Tibial artery (tissue), 4 donors: ENCODE results near the gene MAD1L1.

ENCODE experiments used
- DNase-seq, 2 donors: peaks; one replicate each; pipeline ENCODE4 v3.0.0-alpha.2; 2019
- H3K27ac ChIP-seq, 2 donors: fragments of 200-600 bp; sonication (generic) in 1 of 2; 1 replicate in 1 of 2; 2 replicates in 1 of 2; pipeline ENCODE4 v1.5.1; 2018 to 2019; ENCODE audit warnings: mild to moderate bottlenecking in 1 of 2
- H3K27me3 ChIP-seq, 2 donors: fragments of 200-600 bp; sonication (generic) in 1 of 2; one replicate each; pipeline versions ENCODE4 v1.5.1 to v1.6.0; 2016 to 2019
- H3K36me3 ChIP-seq, 3 donors: fragments of 200-600 bp; sonication (generic) in 2 of 3; one replicate each; pipeline ENCODE4 v1.5.1; 2016 to 2019; ENCODE audit warnings: mild to moderate bottlenecking in 2 of 3
- H3K4me1 ChIP-seq, 4 donors: fragments of 200-600 bp; sonication (generic) in 2 of 4; 1 replicate in 3 of 4; 2 replicates in 1 of 4; pipeline ENCODE4 v1.5.1; 2016 to 2019
- H3K4me3 ChIP-seq, 2 donors: fragments of 200-600 bp; sonication (generic) in 1 of 2; 1 replicate in 1 of 2; 2 replicates in 1 of 2; pipeline ENCODE4 v1.5.1; 2018 to 2019; ENCODE audit warnings: mild to moderate bottlenecking in 2 of 2
- H3K9me3 ChIP-seq, 3 donors: fragments of 200-600 bp; sonication (generic) in 1 of 3; one replicate each; pipeline ENCODE4 v1.5.1; 2016 to 2019
- CTCF ChIP-seq, 2 experiments: fragments of 200-600 bp in 1 of 2; fragments of 450-650 bp in 1 of 2; IDR thresholded peaks; one replicate each; pipeline ENCODE4 v1.5.1; 2017 to 2019; ENCODE audit warnings: antibody characterized with exemption in 2 of 2, mild to moderate bottlenecking in 1 of 2, moderate library complexity in 1 of 2
- intact Hi-C: fragments of 100-400 bp; cut with DNase I; formaldehyde crosslinking; loops from one replicate; pipeline ENCODE4 v1.15.0; 2023; ENCODE audit warnings: low total_unique reads

The MAD1L1 gene

DNA sequence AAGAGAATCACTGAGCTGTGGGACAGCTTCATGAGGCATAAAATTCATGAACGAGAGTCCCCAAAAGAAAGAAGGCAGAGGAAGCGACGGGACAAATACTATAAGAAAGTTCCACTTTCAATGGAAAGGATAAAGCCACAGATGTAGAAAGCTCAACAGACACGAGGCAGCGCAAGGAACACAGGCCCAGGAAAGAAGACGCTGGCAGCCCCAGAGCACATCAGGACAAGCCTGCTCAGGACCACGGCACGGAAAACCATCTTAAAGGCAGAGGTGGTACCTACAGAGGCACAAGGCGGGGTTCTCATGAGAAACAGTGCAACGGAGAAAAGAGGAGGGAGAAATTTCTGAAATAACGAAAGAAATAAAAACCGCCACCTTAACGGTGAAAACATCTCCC, 273.4 kb downstream of the MAD1L1 start:
- intact Hi-C loops = no loop called here
- no peak overlapping the region for H3K4me3 ChIP-seq
- H3K9me3 ChIP-seq = no peaks in the 10 kb centered on the region
- no peaks in the 10 kb centered on the region for H3K4me1 ChIP-seq
- H3K36me3 ChIP-seq = peaks cover 0 to 28% (median 13%) of the 10 kb centered on the region in 3 donors
- no peak overlapping the region for H3K27ac ChIP-seq
- no peak for DNase-seq
- no peak for TF ChIP-seq CTCF (IDR thresholded peaks at IDR 0.05)
- H3K27me3 ChIP-seq = no peaks in the 10 kb centered on the region

- H3K9me3 ChIP-seq = no peaks in the 10 kb centered on the region
- no peaks in the 10 kb centered on the region for H3K4me1 ChIP-seq
- H3K27ac ChIP-seq = no peak overlapping the region
- H3K27me3 ChIP-seq = no peaks in the 10 kb centered on the region
- no peak for DNase-seq
- no peak for TF ChIP-seq CTCF (IDR thresholded peaks at IDR 0.05)
- peaks cover 0 to 19% (median 13%) of the 10 kb centered on the region in 3 donors for H3K36me3 ChIP-seq
- no peak overlapping the region for H3K4me3 ChIP-seq
- intact Hi-C loops = no loop called here
Measured at GRCh38 chr7:1957471-1958225, 275.1 kb downstream of the MAD1L1 start.

DNA sequence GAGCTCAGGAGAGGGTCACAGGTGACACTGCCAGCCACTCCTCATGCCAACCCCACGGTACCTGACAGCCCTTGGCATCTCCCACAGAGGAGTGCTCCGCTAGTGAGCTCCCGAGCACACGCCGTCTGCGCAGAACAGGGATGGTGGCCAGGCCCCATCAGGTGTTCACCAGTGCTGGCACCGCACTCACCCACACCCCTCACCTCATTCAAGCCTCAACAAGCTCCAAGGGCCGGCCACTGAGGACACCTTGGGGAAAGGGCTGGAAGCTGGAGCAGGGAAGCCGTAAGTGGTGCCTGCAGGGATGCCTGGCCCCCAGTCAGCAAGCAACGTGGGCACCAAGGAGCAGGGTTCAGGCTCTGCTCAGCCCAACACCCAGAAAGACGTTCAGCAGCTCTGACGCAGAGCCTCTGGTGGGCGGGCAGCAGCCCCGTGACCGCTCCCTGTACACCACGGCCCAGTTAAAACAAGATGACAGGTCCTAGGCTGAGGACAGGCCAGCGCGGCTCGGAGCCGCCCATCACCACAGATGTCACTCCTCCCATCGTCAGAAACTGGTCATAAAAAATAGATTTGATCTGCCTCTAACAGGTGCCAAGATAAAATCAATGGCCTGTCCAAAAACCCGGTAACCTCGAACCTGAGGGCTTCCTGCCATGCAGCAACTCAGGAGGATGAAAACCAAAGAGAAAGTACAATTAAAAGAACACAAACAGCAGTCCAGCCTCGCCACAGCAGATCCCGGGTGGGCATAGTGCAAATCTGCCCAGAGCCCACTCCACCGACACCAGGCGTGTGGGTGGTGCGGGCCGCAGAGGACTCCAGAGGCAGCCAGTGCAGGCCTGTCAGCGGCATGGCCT, 275.9 kb downstream of the MAD1L1 start:
- no peak for DNase-seq
- peaks cover 0 to 17% (median 13%) of the 10 kb centered on the region in 3 donors for H3K36me3 ChIP-seq
- H3K4me1 ChIP-seq = no peaks in the 10 kb centered on the region
- no peak for TF ChIP-seq CTCF (IDR thresholded peaks at IDR 0.05)
- no peak overlapping the region for H3K27ac ChIP-seq
- no peak overlapping the region for H3K4me3 ChIP-seq
- intact Hi-C loops = no loop called here
- no peaks in the 10 kb centered on the region for H3K9me3 ChIP-seq
- no peaks in the 10 kb centered on the region for H3K27me3 ChIP-seq

- no peaks in the 10 kb centered on the region for H3K4me1 ChIP-seq
- H3K36me3 ChIP-seq = peaks cover 0 to 17% (median 13%) of the 10 kb centered on the region in 3 donors
- H3K27ac ChIP-seq = no peak overlapping the region
- no peaks in the 10 kb centered on the region for H3K27me3 ChIP-seq
- no peak for TF ChIP-seq CTCF (IDR thresholded peaks at IDR 0.05)
- no peak overlapping the region for H3K4me3 ChIP-seq
- no peak for DNase-seq
- no peaks in the 10 kb centered on the region for H3K9me3 ChIP-seq
- intact Hi-C loops = no loop called here
Measured at GRCh38 chr7:1956141-1956540, 276.6 kb downstream of the MAD1L1 start.

GRCh38 chr7:1954366-1955004, 278.3 kb downstream of the MAD1L1 start:
- Histone ChIP-seq H3K27ac (no peak overlapping the region), H3K4me1 (no peaks in the 10 kb centered on the region), H3K27me3 (no peaks in the 10 kb centered on the region), H3K9me3 (no peaks in the 10 kb centered on the region), H3K4me3 (no peak overlapping the region), H3K36me3 (peaks cover 0 to 14% (median 13%) of the 10 kb centered on the region in 3 donors)
- no peak for DNase-seq
- intact Hi-C loops = no loop called here
- no peak for TF ChIP-seq CTCF (IDR thresholded peaks at IDR 0.05)
